ENCODE results near the gene CTSL. TPM values are rescaled to one million over a fixed set of nuclear protein-coding genes. Genes with fewer than 3 reads are reported as not detected.

The CTSL gene
- total RNA-seq, 1 donor from 2014 or later = 38.6 TPM

GRCh38 chr9:87771316-87772006 lies 45.5 kb downstream of the CTSL start:
- no peak overlapping the region for H3K27ac Mint-ChIP-seq
- no peaks in the 10 kb centered on the region for H3K36me3 Mint-ChIP-seq (ENCODE audit: insufficient read depth)
- DNase-seq (ENCODE audit: low spot score, unreplicated experiment) = no peak
- TF ChIP-seq, protein P1, sequence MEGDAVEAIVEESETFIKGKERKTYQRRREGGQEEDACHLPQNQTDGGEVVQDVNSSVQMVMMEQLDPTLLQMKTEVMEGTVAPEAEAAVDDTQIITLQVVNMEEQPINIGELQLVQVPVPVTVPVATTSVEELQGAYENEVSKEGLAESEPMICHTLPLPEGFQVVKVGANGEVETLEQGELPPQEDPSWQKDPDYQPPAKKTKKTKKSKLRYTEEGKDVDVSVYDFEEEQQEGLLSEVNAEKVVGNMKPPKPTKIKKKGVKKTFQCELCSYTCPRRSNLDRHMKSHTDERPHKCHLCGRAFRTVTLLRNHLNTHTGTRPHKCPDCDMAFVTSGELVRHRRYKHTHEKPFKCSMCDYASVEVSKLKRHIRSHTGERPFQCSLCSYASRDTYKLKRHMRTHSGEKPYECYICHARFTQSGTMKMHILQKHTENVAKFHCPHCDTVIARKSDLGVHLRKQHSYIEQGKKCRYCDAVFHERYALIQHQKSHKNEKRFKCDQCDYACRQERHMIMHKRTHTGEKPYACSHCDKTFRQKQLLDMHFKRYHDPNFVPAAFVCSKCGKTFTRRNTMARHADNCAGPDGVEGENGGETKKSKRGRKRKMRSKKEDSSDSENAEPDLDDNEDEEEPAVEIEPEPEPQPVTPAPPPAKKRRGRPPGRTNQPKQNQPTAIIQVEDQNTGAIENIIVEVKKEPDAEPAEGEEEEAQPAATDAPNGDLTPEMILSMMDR (IDR thresholded peaks at IDR 0.05; ENCODE audit: unreplicated experiment) = no peak
- H3K4me3 Mint-ChIP-seq (ENCODE audit: low read depth) = no peak overlapping the region
- H3K9me3 Mint-ChIP-seq (ENCODE audit: low read depth) = no peaks in the 10 kb centered on the region
- H3K4me1 Mint-ChIP-seq (ENCODE audit: low read depth) = no peaks in the 10 kb centered on the region
- peaks cover 12% of the 10 kb centered on the region for H3K27me3 Mint-ChIP-seq

DNA sequence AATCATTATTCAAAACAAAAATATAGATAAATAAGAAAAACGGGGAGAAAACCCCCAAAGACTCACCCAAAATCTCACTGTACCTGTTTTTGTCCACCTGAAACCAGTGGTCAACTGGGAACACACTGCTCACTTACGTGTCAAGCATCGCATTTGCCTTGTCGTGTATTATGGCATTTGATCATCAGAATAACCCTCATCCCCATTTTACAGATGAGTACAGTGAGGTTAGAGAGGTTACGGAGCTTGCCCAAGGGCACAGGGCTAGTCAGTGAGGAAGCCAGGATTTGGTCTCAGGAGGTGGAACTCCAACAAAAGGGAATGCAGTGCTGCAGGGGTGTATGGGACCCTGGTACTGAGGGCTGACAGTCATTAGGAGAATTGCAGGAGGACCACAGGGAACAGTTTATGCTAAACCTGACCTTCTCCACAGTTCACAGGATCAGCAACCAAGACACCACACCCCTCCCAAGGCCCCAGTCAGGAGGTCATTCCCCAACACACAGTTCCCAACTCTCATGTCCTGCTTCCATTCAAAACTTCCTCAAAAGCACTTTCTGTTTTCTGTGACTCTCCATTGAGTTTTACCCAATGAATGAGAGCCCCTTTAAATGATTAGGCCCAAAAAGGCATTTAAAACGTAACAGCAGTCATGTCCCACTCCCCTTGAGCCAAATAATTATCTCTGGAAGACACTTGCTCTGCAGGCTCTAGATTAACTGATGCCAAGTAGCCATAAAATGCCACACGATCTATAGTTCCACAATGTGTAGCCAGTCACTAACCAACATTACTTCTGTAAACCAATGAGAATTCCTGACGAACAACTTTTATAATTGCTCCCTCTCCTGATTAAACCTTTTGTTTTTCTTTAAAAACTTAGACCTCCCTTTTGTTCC lies 50.8 kb downstream of the CTSL start:
- no peaks in the 10 kb centered on the region for H3K4me1 Mint-ChIP-seq (ENCODE audit: low read depth)
- no peaks in the 10 kb centered on the region for H3K36me3 Mint-ChIP-seq (ENCODE audit: insufficient read depth)
- peaks cover 8% of the 10 kb centered on the region for H3K27me3 Mint-ChIP-seq
- DNase-seq (ENCODE audit: low spot score, unreplicated experiment) = no peak
- H3K9me3 Mint-ChIP-seq (ENCODE audit: low read depth) = peaks cover 5% of the 10 kb centered on the region
- TF ChIP-seq, protein P1 (IDR thresholded peaks at IDR 0.05; ENCODE audit: unreplicated experiment) = no peak
- H3K4me3 Mint-ChIP-seq (ENCODE audit: low read depth) = no peak overlapping the region
- no peak overlapping the region for H3K27ac Mint-ChIP-seq

GRCh38 chr9:87778996-87779395 lies 53.1 kb downstream of the CTSL start:
- no peaks in the 10 kb centered on the region for H3K4me1 Mint-ChIP-seq (ENCODE audit: low read depth)
- no peaks in the 10 kb centered on the region for H3K27me3 Mint-ChIP-seq
- H3K36me3 Mint-ChIP-seq (ENCODE audit: insufficient read depth) = no peaks in the 10 kb centered on the region
- peaks cover 5% of the 10 kb centered on the region for H3K9me3 Mint-ChIP-seq (ENCODE audit: low read depth)
- DNase-seq (ENCODE audit: low spot score, unreplicated experiment) = no peak
- H3K27ac Mint-ChIP-seq = no peak overlapping the region
- TF ChIP-seq, protein P1 (IDR thresholded peaks at IDR 0.05; ENCODE audit: unreplicated experiment) = no peak
- H3K4me3 Mint-ChIP-seq (ENCODE audit: low read depth) = no peak overlapping the region

Other genes with a start within 250 kb of the CTSL start
- gene DAPK1, start 228.3 kb upstream of the CTSL start, total RNA-seq = 202 and 228 TPM in 2 replicates
- not detected in 2 replicates for gene SPATA31E1, start 156.8 kb downstream of the CTSL start, total RNA-seq
- not detected in 2 replicates for gene SPATA31C1, start 191.8 kb downstream of the CTSL start, total RNA-seq
- 23.9 and 25.2 TPM in 2 replicates for gene CDK20, start 248.4 kb downstream of the CTSL start, total RNA-seq

All from progenitor cell of endocrine pancreas (in vitro differentiated cells).